ENCODE data around the gene LCOR. TPM values are rescaled to one million over a fixed set of nuclear protein-coding genes. Genes with fewer than 3 reads are reported as not detected.

LCOR gene
- total and polyA plus RNA-seq, 2 of the 4 experiments (the other 2 are of a cell fraction), result 3.7 to 36.9 TPM

DNA sequence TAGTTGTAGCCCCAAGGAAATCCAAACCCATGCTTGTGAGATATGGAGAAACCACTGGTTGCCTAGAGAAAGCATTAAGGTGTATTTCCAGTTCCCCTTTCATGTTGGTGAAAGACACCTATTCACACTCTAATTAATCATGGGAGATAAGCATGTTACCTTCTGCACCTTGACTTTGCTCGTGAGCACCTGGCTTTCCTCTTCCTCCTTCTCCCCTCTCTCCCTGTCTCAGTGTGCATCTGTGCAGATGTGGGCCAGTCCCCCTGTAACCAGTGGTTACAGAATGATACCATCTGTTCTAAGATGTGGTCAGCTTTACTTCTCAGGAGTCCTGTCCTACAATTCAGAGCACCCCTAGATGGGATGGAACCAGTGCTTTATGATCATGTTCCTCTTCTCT lies 160.6 kb downstream of the LCOR start:
- no TSS peak for BruUV-seq (replicated peaks)
- Histone ChIP-seq H3K27me3 (ENCODE audit: control insufficient read depth, insufficient read depth, low read length) (no peaks in the 10 kb centered on the region), H4K91ac (ENCODE audit: insufficient read depth, low read depth, low read length) (no peak overlapping the region), H3K4me1 (ENCODE audit: control insufficient read depth, insufficient read depth, low read length) (peaks cover 12% of the 10 kb centered on the region), H2BK15ac (ENCODE audit: low read depth, low read length) (no peak overlapping the region), H3K4ac (ENCODE audit: low read depth, low read length) (peak overlapping the region; percentile 59), H4K8ac (ENCODE audit: low read depth in 2 of 2, low read length in 2 of 2) (no peak overlapping the region), H3K18ac (ENCODE audit: low read depth, low read length) (no peak overlapping the region), H3K36me3 (ENCODE audit: control insufficient read depth, insufficient read depth, low read length) (no peaks in the 10 kb centered on the region; the same call in 1 of the 2 replicates), H2BK20ac (ENCODE audit: low read depth, low read length) (peak overlapping the region; percentile 43), H3K23ac (ENCODE audit: low read depth, low read length) (peak overlapping the region; percentile 59; the same call in 1 of the 2 replicates), H3K9me1 (ENCODE audit: insufficient read depth, low read length) (peaks cover 29% of the 10 kb centered on the region), H2BK5ac (ENCODE audit: low read depth, low read length, poor library complexity, severe bottlenecking) (no peak overlapping the region), H3K4me2 (ENCODE audit: low read depth, low read length) (no peak overlapping the region), H3K14ac (replicated peaks; ENCODE audit: low read depth, low read length) (no peak overlapping the region), H3K27ac (ENCODE audit: insufficient read depth, low read length) (no peak overlapping the region), H2AK9ac (replicated peaks; ENCODE audit: low read depth, low read length, poor library complexity) (no peak overlapping the region), H3K4me3 (ENCODE audit: insufficient read depth, low read depth, low read length) (no peak overlapping the region), H3K56ac (ENCODE audit: extremely low read depth, insufficient read depth, low read length) (no peak overlapping the region), H2AK5ac (ENCODE audit: low read depth, low read length) (peak overlapping the region; percentile 64; the same call in 1 of the 2 replicates), H2AFZ (replicated peaks; ENCODE audit: low read length, poor library complexity) (no peak overlapping the region), H4K5ac (ENCODE audit: low read depth, low read length) (no peak overlapping the region), H2BK120ac (ENCODE audit: low read depth, low read length) (no peak overlapping the region), H4K20me1 (ENCODE audit: insufficient read depth, low read length) (0 out of 2 replicates have a peak, but pooled peaks cover 4% of the 10 kb centered on the region), H3K9ac (ENCODE audit: low read depth, low read length) (no peak overlapping the region), H3K79me1 (ENCODE audit: low read depth in 1 of 2, low read length in 2 of 2) (peaks cover 0 to 16% of the 10 kb centered on the region in 2 experiments; a peak in 2 of 4 replicates), H3K9me3 (ENCODE audit: control insufficient read depth, insufficient read depth, low read length) (no peaks in the 10 kb centered on the region)
- POLR2A ChIA-PET (ENCODE audit: unreplicated experiment), result no interaction called here
- dilution Hi-C loops (cut with HindIII; ENCODE audit: low sequenced_read_pairs, unreplicated experiment), result no loop called here
- DNase-seq, result no peak
- in situ Hi-C loops (cut with MboI; ENCODE audit: low sequenced_read_pairs), result no loop called here
- CTCF ChIA-PET, result no interaction called here
- WGBS, 2 experiments (ENCODE audit: extremely low coverage in 2 of 2, insufficient read length in 1 of 2), result 60% methylated on average over 1 of the region's 1 CpG; no CpG with 5 or more reads in 1 of the 2 experiments
- intact Hi-C loops (cut with micrococcal nuclease), result no loop called here
- no peak for ATAC-seq (ENCODE audit: low read depth)
- TF ChIP-seq, protein P1, sequence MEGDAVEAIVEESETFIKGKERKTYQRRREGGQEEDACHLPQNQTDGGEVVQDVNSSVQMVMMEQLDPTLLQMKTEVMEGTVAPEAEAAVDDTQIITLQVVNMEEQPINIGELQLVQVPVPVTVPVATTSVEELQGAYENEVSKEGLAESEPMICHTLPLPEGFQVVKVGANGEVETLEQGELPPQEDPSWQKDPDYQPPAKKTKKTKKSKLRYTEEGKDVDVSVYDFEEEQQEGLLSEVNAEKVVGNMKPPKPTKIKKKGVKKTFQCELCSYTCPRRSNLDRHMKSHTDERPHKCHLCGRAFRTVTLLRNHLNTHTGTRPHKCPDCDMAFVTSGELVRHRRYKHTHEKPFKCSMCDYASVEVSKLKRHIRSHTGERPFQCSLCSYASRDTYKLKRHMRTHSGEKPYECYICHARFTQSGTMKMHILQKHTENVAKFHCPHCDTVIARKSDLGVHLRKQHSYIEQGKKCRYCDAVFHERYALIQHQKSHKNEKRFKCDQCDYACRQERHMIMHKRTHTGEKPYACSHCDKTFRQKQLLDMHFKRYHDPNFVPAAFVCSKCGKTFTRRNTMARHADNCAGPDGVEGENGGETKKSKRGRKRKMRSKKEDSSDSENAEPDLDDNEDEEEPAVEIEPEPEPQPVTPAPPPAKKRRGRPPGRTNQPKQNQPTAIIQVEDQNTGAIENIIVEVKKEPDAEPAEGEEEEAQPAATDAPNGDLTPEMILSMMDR (conservative IDR thresholded peaks at IDR 0.05; ENCODE audit: low read depth, low read length), result no peak
- TF ChIP-seq, protein P2, sequence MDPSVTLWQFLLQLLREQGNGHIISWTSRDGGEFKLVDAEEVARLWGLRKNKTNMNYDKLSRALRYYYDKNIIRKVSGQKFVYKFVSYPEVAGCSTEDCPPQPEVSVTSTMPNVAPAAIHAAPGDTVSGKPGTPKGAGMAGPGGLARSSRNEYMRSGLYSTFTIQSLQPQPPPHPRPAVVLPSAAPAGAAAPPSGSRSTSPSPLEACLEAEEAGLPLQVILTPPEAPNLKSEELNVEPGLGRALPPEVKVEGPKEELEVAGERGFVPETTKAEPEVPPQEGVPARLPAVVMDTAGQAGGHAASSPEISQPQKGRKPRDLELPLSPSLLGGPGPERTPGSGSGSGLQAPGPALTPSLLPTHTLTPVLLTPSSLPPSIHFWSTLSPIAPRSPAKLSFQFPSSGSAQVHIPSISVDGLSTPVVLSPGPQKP (IDR thresholded peaks at IDR 0.05; ENCODE audit: borderline replicate concordance, low read depth, low read length), result no peak
- no peak for TF ChIP-seq MXI1 (IDR thresholded peaks at IDR 0.05; ENCODE audit: borderline replicate concordance, low read depth, low read length)
- TF ChIP-seq BHLHE40 (IDR thresholded peaks at IDR 0.05; ENCODE audit: low read depth, low read length), result no peak
- no peak for TF ChIP-seq POLR2A (IDR thresholded peaks at IDR 0.05; ENCODE audit: low read depth, low read length)
- no peak for TF ChIP-seq RAD21 (IDR thresholded peaks at IDR 0.05; ENCODE audit: low read length)
- no peak for TF ChIP-seq FOS (IDR thresholded peaks at IDR 0.05; ENCODE audit: low read depth, low read length)
- no peak for TF ChIP-seq RFX5 (IDR thresholded peaks at IDR 0.05; ENCODE audit: low read depth, low read length)
- TF ChIP-seq NFE2L2 (IDR thresholded peaks at IDR 0.05; ENCODE audit: low read depth, low read length), result no peak
- TF ChIP-seq, protein P3, sequence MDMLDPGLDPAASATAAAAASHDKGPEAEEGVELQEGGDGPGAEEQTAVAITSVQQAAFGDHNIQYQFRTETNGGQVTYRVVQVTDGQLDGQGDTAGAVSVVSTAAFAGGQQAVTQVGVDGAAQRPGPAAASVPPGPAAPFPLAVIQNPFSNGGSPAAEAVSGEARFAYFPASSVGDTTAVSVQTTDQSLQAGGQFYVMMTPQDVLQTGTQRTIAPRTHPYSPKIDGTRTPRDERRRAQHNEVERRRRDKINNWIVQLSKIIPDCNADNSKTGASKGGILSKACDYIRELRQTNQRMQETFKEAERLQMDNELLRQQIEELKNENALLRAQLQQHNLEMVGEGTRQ (IDR thresholded peaks at IDR 0.05; ENCODE audit: low read depth, low read length), result no peak
- TF ChIP-seq SMC3 (IDR thresholded peaks at IDR 0.05; ENCODE audit: low read depth, low read length), result no peak
- TF ChIP-seq MAZ (IDR thresholded peaks at IDR 0.05; ENCODE audit: borderline replicate concordance, low read depth, low read length), result no peak
- no peak for TF ChIP-seq CHD1 (IDR thresholded peaks at IDR 0.05; ENCODE audit: low read depth, low read length)
- no peak for TF ChIP-seq RCOR1 (IDR thresholded peaks at IDR 0.05; ENCODE audit: insufficient replicate concordance, low read length)
- no peak for TF ChIP-seq MAFK (IDR thresholded peaks at IDR 0.05; ENCODE audit: low read depth, low read length)
- no peak for TF ChIP-seq CEBPB (IDR thresholded peaks at IDR 0.05; ENCODE audit: low read depth, low read length)

Data from IMR-90 (cell line).